Lower leg skin (tissue), 4 donors: ENCODE results near the gene JPT1. TPM values are rescaled to one million over a fixed set of nuclear protein-coding genes. Genes with fewer than 3 reads are reported as not detected.

Experiments
- DNase-seq, 2 donors: peaks; one replicate each; pipeline ENCODE4 v3.0.0-alpha.2; 2019; ENCODE audit warnings: low spot score in 2 of 2
- H3K4me3 ChIP-seq: fragments of 200-600 bp; sonication (generic); 2 replicates; pipeline ENCODE4 v1.5.1; 2017; ENCODE audit warnings: mild to moderate bottlenecking, low read depth; ENCODE audit not compliant: poor library complexity, severe bottlenecking
- POLR2A ChIP-seq, 2 donors: fragments of 450-650 bp; IDR thresholded peaks; one replicate each; pipeline ENCODE4 v1.6.1; 2016 to 2017; ENCODE audit warnings: antibody characterized with exemption in 2 of 2, mild to moderate bottlenecking in 1 of 2, moderate library complexity in 1 of 2
- WGBS, 2 donors: methylation state at CpG; one replicate each; pipeline ENCODE4 v1.1.5; 2018; 5-methylcytosine and 5-hydroxymethylcytosine counted together
- intact Hi-C: fragments of 100-400 bp; cut with DNase I; formaldehyde crosslinking; loops from one replicate; pipeline ENCODE4 v1.15.0; 2023; ENCODE audit warnings: low total_unique reads
- total RNA-seq, 4 donors: library from RNA; depleted of rRNA; stranded (reverse); fragments of >200 nt; gene quantifications; one replicate each; pipeline ENCODE4 v1.1.0, GENCODE V29; 2016
- TF ChIP-seq, protein P1 (sequence below), 3 donors: fragments of 450-650 bp; IDR thresholded peaks; one replicate each; pipeline ENCODE4 v1.5.1; 2016; ENCODE audit warnings: antibody characterized with exemption in 3 of 3, mild to moderate bottlenecking in 3 of 3, moderate library complexity in 2 of 3

Gene JPT1, protein sequence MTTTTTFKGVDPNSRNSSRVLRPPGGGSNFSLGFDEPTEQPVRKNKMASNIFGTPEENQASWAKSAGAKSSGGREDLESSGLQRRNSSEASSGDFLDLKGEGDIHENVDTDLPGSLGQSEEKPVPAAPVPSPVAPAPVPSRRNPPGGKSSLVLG
- 10 to 100 TPM; 30.2 to 56.4 (median 37.1) TPM for total RNA-seq

DNA sequence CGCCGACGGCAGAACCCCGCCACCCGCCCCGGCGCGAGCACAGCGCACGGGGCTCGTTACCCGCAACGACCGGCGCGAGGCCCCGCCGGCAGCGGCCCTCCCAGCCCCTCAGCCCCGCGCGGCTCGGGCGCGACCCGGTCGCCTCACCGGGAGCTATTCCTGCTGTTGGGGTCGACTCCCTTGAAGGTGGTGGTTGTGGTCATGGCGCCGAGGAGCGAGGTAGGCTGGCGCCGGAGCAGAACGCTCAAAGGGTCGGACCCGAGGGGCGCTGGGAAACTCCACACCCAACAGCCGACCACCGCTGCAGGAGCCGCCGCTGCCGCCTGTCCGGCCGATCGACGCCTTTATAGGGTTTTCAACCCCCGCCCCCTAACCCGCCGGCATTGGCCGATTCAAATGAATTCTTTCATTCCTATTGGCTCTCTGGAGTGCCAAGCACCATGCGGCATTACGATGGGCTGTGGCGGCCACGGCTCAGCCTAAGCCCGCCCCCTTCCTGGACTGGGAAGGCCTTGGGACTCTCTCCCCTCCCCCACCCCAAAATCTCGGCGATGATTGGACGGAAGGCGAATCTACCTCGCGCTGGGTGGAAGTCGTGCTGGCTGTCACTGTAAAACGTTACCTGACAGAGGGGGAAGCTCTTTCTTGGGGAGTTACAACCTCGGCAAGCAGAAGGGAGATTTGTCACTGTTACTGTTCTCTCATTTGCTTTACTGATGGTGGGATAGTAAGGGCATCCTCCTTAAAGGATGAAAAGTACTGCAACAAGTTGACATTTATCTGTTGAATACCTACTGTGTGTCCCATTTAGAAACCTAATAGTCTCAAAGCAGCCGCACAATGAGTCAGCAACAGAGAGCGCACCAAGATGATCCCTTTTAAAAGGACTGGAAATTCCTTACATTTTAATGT, at the start of gene JPT1:
TSS of gene JPT1 (minus strand) at position 318 of the 912 bp plus-strand sequence. CDS start at position 203, 115 bp downstream.
- intact Hi-C loops: no loop called here
- peak within 1 kb of the TSS; percentile 82 for H3K4me3 ChIP-seq
- WGBS, 2 donors: 2 to 3% methylated on average over 32 to 42 of the region's 67 CpGs
- TF ChIP-seq, protein P1, sequence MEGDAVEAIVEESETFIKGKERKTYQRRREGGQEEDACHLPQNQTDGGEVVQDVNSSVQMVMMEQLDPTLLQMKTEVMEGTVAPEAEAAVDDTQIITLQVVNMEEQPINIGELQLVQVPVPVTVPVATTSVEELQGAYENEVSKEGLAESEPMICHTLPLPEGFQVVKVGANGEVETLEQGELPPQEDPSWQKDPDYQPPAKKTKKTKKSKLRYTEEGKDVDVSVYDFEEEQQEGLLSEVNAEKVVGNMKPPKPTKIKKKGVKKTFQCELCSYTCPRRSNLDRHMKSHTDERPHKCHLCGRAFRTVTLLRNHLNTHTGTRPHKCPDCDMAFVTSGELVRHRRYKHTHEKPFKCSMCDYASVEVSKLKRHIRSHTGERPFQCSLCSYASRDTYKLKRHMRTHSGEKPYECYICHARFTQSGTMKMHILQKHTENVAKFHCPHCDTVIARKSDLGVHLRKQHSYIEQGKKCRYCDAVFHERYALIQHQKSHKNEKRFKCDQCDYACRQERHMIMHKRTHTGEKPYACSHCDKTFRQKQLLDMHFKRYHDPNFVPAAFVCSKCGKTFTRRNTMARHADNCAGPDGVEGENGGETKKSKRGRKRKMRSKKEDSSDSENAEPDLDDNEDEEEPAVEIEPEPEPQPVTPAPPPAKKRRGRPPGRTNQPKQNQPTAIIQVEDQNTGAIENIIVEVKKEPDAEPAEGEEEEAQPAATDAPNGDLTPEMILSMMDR (IDR thresholded peaks at IDR 0.05): no peak
- TF ChIP-seq POLR2A (IDR thresholded peaks at IDR 0.05): peak in 1 of 2 donors; percentile 83
- DNase-seq: peak; percentile 99

DNA sequence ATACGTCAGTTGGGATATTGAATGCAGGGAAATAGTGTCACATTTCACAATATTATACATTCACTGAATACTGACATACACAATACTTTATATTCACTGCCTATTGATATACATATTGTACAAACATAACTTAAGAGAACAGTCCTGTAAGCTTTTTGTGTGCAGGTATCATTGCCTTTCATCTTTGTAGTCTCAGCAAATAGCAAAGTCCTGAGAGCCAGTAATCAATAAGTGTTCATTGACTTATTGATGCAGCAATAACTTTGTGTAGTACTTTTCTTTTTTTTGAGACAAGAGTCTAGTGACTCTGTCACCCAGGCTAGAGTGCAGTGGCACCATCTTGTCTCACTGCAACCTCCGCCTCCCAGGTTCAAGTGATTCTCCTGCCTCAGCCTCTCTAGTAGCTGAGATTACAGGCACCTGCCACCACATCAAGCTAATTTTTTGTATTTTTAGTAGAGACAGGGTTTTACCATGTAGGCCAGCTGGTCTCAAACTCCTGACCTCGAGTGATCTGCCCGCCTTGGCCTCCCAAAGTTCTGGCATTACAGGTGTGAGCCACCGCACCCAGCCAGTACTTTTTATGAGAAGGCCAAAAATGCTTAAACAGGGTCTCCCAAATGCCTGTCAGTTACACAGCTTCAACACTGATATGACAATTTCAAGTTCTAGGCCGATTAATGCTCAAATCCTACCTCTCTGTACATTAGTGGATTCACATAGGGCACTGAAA, 45.7 kb upstream of the JPT1 start:
- no peak overlapping the region for H3K4me3 ChIP-seq
- no peak for TF ChIP-seq POLR2A (IDR thresholded peaks at IDR 0.05)
- TF ChIP-seq, protein P1 (IDR thresholded peaks at IDR 0.05): no peak
- intact Hi-C loops: loop anchor here (10.0 kb wide), 2 partner anchors 85 to 235 kb away; no protein-coding TSS in a partner anchor
- WGBS, 2 donors: 88 to 95% methylated on average over 6 of the region's 6 CpGs
- no peak for DNase-seq

DNA sequence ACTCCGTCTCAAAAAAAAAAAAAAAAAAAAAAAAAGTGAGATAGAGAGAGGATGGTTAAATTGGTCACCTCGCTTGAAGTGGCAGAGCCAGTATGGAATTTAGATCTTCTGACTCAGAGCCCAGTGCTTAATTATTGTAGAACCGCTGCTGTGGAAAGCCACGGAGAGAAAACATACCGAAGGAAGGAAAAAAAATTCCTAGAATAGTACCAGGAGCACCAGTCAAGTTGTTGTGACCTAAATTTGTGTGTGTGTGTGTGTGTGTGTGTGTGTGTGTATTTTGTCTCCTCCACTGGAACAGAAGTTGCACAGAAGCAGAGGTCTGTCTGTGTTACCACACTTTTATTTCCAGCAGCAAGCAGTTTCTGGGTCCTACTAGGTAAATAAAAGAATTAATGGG, 40.6 kb upstream of the JPT1 start:
- no peak for TF ChIP-seq POLR2A (IDR thresholded peaks at IDR 0.05)
- TF ChIP-seq, protein P1 (IDR thresholded peaks at IDR 0.05): no peak
- WGBS, 2 donors: 88 to 91% methylated on average over 4 of the region's 5 CpGs
- DNase-seq: no peak
- H3K4me3 ChIP-seq: no peak overlapping the region
- intact Hi-C loops: loop anchor here (10.0 kb wide), 1 partner anchor 230 kb away; no protein-coding TSS in a partner anchor

DNA sequence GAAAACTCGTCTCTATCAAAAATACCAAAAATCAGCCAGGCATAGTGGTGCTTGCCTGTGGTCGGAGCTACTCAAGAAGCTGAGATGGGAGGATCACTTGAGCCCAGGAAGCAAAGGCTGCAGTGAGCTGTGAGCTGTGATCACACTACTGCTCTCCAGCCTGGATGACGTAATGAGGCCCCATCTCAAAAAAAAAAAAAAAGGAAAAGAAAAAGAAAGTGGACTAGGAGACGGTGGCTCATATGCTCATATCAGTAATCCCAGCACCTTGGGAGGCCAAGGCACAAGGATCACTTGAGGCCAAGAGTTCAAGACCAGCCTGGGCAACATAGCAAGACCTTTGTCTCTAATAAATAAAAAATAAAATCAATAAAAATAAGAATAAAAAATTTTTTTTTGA, 37.3 kb upstream of the JPT1 start:
- H3K4me3 ChIP-seq: no peak overlapping the region
- no peak for DNase-seq
- TF ChIP-seq, protein P1 (IDR thresholded peaks at IDR 0.05): no peak
- no peak for TF ChIP-seq POLR2A (IDR thresholded peaks at IDR 0.05)
- intact Hi-C loops: loop anchor here (10.0 kb wide), 1 partner anchor 227 kb away; no protein-coding TSS in a partner anchor
- WGBS, 2 donors: 76 to 85% methylated on average over 4 of the region's 4 CpGs

DNA sequence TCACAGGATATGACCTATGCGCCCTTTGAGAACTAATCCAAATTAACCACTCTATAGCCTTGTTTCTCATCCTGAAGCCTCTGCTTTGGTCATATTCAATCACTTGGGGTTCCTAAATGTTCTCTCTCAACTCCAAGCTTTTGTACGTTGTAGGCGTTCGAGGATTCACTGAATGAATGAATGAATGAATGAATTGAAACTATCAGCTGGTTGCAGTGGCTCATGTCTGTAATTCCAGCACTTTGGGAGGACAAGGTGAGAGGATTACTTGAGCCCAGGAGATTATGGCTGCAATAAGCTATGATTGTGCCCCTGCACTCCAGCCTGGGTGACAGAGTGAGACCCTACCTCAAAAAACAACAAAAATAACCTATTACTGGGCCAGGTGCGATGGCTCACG, 34.3 kb upstream of the JPT1 start:
- TF ChIP-seq POLR2A (IDR thresholded peaks at IDR 0.05): no peak
- TF ChIP-seq, protein P1 (IDR thresholded peaks at IDR 0.05): no peak
- DNase-seq: no peak
- intact Hi-C loops: no loop called here
- H3K4me3 ChIP-seq: no peak overlapping the region
- WGBS, 2 donors: 91 to 94% methylated on average over 6 of the region's 6 CpGs
